GM18951 (cell line): Measurements from ENCODE around the gene SFT2D1.

Experiments
- POLR2A ChIP-seq: IDR thresholded peaks from 4 replicates; pipeline ENCODE4 v1.6.1; 2011; ENCODE audit warnings: mild to moderate bottlenecking; ENCODE audit not compliant: insufficient read length, insufficient read depth; ENCODE audit errors: extremely low read depth
- in situ Hi-C: fragments of 300-500 bp; cut with MboI; formaldehyde crosslinking; loops from one replicate; pipeline ENCODE4 v1.12.0; 2022; ENCODE audit warnings: low sequenced_read_pairs, mixed read lengths, inconsistent platforms; ENCODE audit not compliant: unreplicated experiment

The SFT2D1 gene

DNA sequence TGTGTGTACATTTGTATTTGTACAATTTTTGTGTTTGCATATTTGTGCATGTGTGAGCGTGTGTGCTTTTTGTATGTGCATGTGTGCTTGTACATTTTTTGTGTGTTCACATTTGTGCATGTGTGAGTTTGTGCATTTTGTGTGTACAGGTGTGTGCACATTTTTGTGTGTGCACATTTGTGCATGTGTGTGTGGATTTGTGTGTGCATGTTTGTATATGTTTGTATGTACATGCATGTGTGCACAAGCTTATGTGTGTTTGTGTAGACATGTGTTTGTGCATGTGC lies 63.0 kb downstream of the SFT2D1 start:
- in situ Hi-C loops, result no loop called here
- TF ChIP-seq POLR2A, result no peak

DNA sequence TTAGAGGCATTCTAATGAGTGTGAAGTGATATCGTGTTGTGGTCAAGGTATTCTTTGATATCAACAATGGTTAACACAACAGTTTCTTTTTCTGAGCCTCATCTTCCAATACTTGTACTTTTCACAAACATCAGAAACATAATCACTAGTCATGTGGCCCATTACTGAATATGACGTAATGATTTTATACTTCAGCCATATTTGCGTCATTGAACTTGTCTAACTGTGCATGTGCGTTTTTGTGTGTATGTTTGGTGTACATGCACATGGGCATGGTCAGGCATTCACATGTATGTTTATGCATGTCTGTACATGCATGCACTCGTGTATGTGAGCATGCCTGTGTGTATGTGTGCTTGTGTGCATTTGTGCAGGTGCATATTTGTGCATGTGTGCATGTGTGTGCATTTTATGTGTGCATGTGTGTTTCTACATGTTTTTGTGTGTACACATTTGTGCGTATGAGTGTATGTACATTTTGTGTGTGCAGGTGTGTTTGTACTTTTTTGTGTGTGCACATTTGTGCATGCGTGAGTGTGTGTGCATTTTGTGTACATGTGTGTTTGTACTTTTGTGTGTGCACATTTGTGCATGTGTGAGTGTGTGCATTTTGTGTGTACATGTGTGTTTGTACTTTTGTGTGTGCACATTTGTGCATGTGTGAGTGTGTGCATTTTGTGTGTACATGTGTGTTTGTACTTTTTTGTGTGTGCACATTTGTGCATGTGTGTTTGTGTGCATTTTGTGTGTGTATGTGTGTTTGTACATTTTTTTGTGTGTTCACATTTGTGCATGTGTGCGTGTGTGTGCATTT lies 63.6 kb downstream of the SFT2D1 start:
- in situ Hi-C loops, result no loop called here
- no peak for TF ChIP-seq POLR2A

DNA sequence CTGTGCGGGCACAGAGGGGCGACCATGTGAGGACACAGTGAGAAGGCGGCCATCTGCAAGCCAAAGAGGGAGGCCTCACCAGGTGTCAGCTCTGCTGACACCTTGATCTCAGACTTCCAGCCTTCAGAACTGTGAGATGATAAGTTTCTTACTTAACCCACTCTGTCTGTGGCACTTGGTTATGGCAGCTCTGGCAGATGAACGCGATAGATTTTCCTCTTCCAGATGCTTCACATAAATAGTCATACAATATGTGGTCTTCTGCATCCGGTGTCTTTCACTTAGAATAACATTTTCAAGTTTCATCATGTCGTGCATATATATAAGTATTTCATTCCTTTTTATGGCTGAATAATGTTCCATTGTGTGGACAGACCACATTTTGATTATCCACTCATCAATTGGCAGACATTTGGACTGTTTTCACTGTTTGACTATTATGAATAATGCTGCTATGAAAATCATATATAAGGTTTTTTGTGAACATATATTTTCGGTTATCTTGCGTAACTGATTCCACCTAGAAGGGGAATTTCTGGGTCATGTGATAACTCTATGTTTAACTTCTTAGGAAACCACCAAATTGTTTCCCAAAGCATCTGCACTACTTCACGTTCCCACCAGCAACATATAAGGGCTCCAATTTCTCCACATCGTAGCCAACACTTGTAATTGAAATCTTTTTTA lies 64.3 kb downstream of the SFT2D1 start:
- TF ChIP-seq POLR2A, result no peak
- in situ Hi-C loops, result no loop called here

DNA sequence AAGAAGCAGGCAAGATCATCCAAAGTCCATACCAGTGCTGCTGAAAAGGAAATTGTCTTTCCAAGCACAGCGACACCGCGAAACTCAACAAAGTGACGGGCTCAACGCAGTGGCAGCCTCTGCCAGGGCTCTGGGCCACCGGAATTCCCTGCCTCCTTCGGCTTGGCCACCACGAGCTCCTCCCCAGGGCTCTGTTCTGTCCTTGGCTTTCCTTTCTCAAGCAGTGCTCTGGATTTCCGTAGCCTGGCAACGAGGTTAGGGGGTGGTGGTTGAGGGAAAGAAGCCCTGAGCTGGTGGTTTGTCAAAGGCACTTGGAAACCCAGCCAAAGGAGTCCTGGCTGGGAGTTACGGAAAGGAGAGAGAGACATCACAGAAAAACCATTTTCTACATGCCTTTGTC lies 65.3 kb downstream of the SFT2D1 start:
- in situ Hi-C loops, result no loop called here
- no peak for TF ChIP-seq POLR2A

DNA sequence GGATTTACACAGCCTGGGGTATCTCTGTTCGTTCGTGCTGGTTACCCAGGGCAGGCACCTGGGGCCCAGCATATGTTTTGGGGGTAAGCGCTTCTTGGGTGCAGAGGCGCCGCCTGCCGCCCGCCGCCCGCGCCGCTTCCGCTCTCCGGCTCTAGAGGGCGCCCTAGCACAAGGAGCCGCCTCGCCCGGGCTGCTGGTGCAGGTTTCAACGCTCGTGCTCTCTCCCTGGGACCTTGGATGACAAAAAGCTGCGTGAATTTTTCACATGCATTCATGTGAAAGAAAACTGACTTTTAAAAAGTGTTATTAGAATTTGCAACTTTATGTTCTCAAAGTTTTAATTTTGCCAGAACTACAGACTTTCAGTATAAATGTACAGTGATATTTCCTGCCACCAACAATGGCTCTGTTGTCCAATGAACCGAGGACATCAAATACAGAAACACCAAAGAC lies 66.6 kb downstream of the SFT2D1 start:
- in situ Hi-C loops, result no loop called here
- no peak for TF ChIP-seq POLR2A

DNA sequence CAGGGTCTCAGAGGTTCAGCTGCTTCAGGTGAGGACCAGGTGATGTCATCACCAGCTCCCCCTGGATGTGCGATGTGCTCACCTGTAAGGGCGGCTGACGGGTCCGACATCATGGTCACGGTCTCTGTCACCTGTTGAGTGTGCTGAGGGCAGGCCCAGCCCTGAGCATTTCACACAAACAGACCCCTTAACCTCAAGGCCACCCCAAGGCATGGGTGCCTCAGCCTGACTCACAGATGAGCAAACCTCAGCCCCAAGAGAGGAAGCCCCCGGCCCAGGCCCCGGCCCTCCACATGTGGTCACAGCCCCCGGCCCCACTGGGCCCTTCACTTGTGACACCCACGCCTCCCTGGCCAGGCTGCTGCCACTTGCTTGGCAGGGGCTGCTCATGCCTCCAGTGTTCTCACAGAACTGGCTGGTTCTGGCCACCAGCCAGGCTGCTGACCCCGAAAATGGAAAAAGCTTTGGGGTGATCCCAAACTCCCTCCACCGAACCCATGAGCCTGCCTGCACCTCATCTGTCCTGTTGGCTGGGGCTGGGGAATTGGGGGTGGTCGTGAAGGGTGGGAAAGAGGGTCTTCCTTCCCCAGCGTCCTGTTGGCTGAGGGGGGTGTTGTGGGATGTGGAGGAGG lies 67.5 kb downstream of the SFT2D1 start:
- in situ Hi-C loops, result loop anchor here (5.0 kb wide), 1 partner anchor 127 kb away; no protein-coding TSS in a partner anchor
- TF ChIP-seq POLR2A, result no peak

DNA sequence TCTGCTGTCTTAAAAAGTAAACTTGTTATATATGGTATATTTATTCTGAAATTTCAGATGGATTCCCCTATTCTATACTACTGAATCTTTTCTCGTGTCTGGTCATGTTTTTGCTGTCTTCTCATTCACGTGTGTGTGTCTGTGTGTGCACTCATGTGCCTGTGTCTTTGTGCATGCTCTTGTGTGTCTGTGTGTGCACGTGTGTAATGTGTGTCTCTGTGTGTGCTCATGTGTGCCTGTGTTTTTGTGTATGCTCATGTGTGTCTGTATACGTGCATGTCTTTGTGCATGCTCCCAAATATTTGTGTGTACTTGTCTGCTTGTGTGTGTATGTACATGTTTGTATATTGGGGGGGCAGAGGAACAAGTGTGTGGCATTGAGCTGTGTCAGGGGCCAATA lies 68.2 kb downstream of the SFT2D1 start:
- in situ Hi-C loops, result loop anchor here (5.0 kb wide), 1 partner anchor 128 kb away; no protein-coding TSS in a partner anchor
- TF ChIP-seq POLR2A, result no peak

DNA sequence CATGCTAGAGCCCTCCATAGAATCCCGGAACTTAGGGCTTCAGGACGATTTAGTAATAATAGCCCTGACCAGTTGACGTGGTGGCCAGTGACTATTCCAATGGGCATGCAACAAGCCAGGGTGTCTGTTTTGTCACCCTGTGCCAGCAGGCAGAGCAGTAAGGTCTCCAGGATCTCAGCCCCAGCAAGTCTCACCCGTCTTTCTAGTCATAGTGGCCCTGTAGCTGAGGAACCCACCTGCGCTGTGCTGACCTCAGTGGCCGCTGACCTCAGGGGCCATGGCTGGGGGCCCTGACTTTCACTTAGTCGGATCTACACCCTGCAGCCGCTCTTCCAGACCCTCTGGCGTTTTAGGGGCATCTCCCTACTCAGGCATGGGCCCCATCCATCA lies 71.0 kb downstream of the SFT2D1 start:
- TF ChIP-seq POLR2A, result no peak
- in situ Hi-C loops, result loop anchor here (5.0 kb wide), 1 partner anchor 131 kb away; no protein-coding TSS in a partner anchor

DNA sequence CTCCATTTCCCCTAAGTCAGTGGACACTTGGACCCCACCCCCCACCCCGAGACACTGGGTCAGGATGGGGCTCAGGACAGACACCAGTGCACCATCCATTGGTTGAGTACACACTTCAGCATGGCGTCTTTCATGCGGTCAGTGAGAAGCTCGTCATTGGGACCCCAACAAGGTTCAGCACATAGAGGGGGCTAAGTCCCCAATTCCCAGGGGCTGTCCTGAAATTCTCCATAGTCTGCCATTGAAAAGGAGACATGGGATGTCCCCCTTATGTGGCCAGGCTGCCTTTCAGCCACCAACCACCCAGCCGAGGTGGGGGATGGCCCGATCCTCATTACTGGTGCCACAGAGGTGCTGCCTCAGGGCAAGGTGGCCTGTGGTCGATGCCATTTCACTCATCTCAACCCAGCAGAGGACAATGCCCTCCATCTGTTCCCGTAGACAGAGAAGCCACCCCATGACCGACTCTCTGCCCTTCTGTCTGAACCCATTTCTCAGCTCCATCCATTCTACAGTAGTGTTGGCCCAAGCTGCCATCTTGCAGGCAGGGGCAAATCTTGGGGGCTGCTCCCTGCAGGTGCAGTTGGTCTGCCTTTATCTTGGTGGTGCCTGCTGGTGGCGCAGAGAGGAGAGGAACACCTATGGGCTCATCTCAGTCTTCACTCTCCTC lies 71.5 kb downstream of the SFT2D1 start:
- in situ Hi-C loops, result loop anchor here (5.0 kb wide), 1 partner anchor 131 kb away; no protein-coding TSS in a partner anchor
- no peak for TF ChIP-seq POLR2A
